ENCODE measurements around the gene C1QL1. TPM values are rescaled to one million over a fixed set of nuclear protein-coding genes. Genes with fewer than 3 reads are reported as not detected.

The C1QL1 gene
- total and polyA plus RNA-seq, 9 of the 15 experiments (the other 6 are each of a cell fraction or from before 2014, with no cell fraction given), result 0.07 to 0.12 (median 0.09) TPM; not detected in 6

GRCh38 chr17:44967026-44967906 is 837 bp downstream of the C1QL1 start:
- intact Hi-C loops (cut with micrococcal nuclease), result no loop called here
- H3K4me3 ChIP-seq, result no peak overlapping the region
- H2AFZ ChIP-seq (ENCODE audit: low read depth, low read length), result no peak overlapping the region
- ChIA-PET POLR2A (interaction anchor here (0.8 kb wide), 1 partner anchor 11 kb away, joined by 4 read pairs; no protein-coding TSS in a partner anchor), CTCF (ENCODE audit: low intra/inter-chr PET ratio) (no interaction called here)
- in situ Hi-C loops (cut with MboI), result no loop called here
- WGBS (ENCODE audit: insufficient coverage, low coverage, missing lambda C conversion rate), result 47% methylated on average over 44 of the region's 76 CpGs
- H3K4me1 ChIP-seq (replicated peaks in 1 of 2; ENCODE audit: control insufficient read depth in 2 of 2, insufficient read depth in 2 of 2, low read length in 2 of 2), result peaks cover 7 to 32% of the 10 kb centered on the region in 2 experiments; a peak in 4 of 5 replicates
- H3K9me3 ChIP-seq (replicated peaks; ENCODE audit: control insufficient read depth, insufficient read depth, low read depth, low read length), result no peaks in the 10 kb centered on the region
- H3K36me3 ChIP-seq (ENCODE audit: control insufficient read depth, insufficient read depth, low read length), result no peaks in the 10 kb centered on the region
- DNase-seq (ENCODE audit: extremely low read depth in 1 of 4, low spot score in 3 of 4), result peak in 2 of 4 experiments; percentile 53 to 63
- no peak for FAIRE-seq
- peak; percentile 29 for TF ChIP-seq PCBP1 (IDR thresholded peaks at IDR 0.05; ENCODE audit: low read depth, low read length, poor library complexity, severe bottlenecking)
- TF ChIP-seq, protein P1, sequence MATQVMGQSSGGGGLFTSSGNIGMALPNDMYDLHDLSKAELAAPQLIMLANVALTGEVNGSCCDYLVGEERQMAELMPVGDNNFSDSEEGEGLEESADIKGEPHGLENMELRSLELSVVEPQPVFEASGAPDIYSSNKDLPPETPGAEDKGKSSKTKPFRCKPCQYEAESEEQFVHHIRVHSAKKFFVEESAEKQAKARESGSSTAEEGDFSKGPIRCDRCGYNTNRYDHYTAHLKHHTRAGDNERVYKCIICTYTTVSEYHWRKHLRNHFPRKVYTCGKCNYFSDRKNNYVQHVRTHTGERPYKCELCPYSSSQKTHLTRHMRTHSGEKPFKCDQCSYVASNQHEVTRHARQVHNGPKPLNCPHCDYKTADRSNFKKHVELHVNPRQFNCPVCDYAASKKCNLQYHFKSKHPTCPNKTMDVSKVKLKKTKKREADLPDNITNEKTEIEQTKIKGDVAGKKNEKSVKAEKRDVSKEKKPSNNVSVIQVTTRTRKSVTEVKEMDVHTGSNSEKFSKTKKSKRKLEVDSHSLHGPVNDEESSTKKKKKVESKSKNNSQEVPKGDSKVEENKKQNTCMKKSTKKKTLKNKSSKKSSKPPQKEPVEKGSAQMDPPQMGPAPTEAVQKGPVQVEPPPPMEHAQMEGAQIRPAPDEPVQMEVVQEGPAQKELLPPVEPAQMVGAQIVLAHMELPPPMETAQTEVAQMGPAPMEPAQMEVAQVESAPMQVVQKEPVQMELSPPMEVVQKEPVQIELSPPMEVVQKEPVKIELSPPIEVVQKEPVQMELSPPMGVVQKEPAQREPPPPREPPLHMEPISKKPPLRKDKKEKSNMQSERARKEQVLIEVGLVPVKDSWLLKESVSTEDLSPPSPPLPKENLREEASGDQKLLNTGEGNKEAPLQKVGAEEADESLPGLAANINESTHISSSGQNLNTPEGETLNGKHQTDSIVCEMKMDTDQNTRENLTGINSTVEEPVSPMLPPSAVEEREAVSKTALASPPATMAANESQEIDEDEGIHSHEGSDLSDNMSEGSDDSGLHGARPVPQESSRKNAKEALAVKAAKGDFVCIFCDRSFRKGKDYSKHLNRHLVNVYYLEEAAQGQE (IDR thresholded peaks at IDR 0.05; ENCODE audit: borderline replicate concordance), result no peak
- TF ChIP-seq, protein P1 (CRISPR knock-in tag; IDR thresholded peaks at IDR 0.05; ENCODE audit: low read depth), result no peak
- no peaks in the 10 kb centered on the region for H3K9me1 ChIP-seq (ENCODE audit: control insufficient read depth, insufficient read depth, low read length)
- H3K27me3 ChIP-seq (ENCODE audit: control insufficient read depth in 2 of 2, insufficient read depth in 2 of 2, low read length in 2 of 2), result peaks cover 42 to 67% of the 10 kb centered on the region in 2 experiments
- H3K9ac ChIP-seq (ENCODE audit: insufficient read depth in 1 of 2, low read depth in 2 of 2, low read length in 2 of 2), result peak overlapping the region in 1 of 2 experiments; percentile 83; a peak in 2 of 4 replicates
- no peak overlapping the region for H3K27ac ChIP-seq (ENCODE audit: extremely low read depth, low read depth, low read length)
- H3K4me2 ChIP-seq (ENCODE audit: insufficient read depth, low read length), result no peak overlapping the region
- H4K20me1 ChIP-seq (replicated peaks; ENCODE audit: control insufficient read depth, insufficient read depth, low read length), result peaks cover 8% of the 10 kb centered on the region; the same call in 1 of the 2 replicates
- no peaks in the 10 kb centered on the region for H3K79me2 ChIP-seq (ENCODE audit: control insufficient read depth, insufficient read depth, low read length)
- BruUV-seq (replicated peaks), result no TSS peak
- no peak for ATAC-seq

Data from K562 (cell line).